Muscle of leg (tissue), 11 donors: ENCODE data around the gene TFAM. TPM values are rescaled to one million over a fixed set of nuclear protein-coding genes. Genes with fewer than 3 reads are reported as not detected.

Experiments used
- DNase-seq: peaks from one replicate; pipeline ENCODE4 v3.0.0; 2013
- H3K27ac ChIP-seq: one replicate; pipeline ENCODE4 v1.5.1; 2013; ENCODE audit warnings: mild to moderate bottlenecking, low read length, control low read depth
- H3K27me3 ChIP-seq: one replicate; pipeline ENCODE4 v1.6.1; 2013; ENCODE audit warnings: low read length; ENCODE audit not compliant: control insufficient read depth, insufficient read depth
- H3K36me3 ChIP-seq: one replicate; pipeline ENCODE4 v1.6.1; 2013; ENCODE audit warnings: low read length; ENCODE audit not compliant: control insufficient read depth, insufficient read depth
- H3K4me1 ChIP-seq: one replicate; pipeline ENCODE4 v1.6.1; 2013; ENCODE audit warnings: low read length; ENCODE audit not compliant: control insufficient read depth, insufficient read depth
- H3K4me3 ChIP-seq: one replicate; pipeline ENCODE4 v1.5.1; 2013; ENCODE audit warnings: low read length, control low read depth
- H3K9me3 ChIP-seq: replicated peaks from 2 replicates; pipeline ENCODE4 v1.6.1; 2013; ENCODE audit warnings: low read depth, low read length; ENCODE audit not compliant: control insufficient read depth
- WGBS: methylation state at CpG from one replicate; pipeline ENCODE4 v1.1.5; 2013; ENCODE audit warnings: missing lambda C conversion rate; ENCODE audit not compliant: insufficient coverage; 5-methylcytosine and 5-hydroxymethylcytosine counted together
- polyA plus RNA-seq, 8 donors: library from polyadenylated mRNA; unstranded; fragments of 120-200 nt; gene quantifications; one replicate each; pipeline versions ENCODE4 v1.2.1 to v1.2.3, GENCODE V29; 2013; ENCODE audit warnings: inconsistent platforms in 1 of 8, low replicate concordance in 1 of 8; ENCODE audit not compliant: insufficient read length in 8 of 8, insufficient read depth in 1 of 8
- total RNA-seq: library from RNA; stranded (reverse); fragments of 120-200 nt; gene quantifications from one replicate; pipeline ENCODE4 v1.2.4, GENCODE V29; 2013

The TFAM gene
- total and polyA plus RNA-seq, 9 donors, result 24.9 to 37.6 (median 32.6) TPM

- Histone ChIP-seq H3K36me3 (peaks cover 12% of the 10 kb centered on the region), H3K4me3 (no peak overlapping the region), H3K9me3 (no peaks in the 10 kb centered on the region), H3K4me1 (no peaks in the 10 kb centered on the region), H3K27ac (no peak overlapping the region), H3K27me3 (no peaks in the 10 kb centered on the region)
- DNase-seq, result no peak
These were observed 9.3 kb downstream of the TFAM start for GRCh38 chr10:58394471-58394870.

- DNase-seq, result no peak
These were observed 10.8 kb downstream of the TFAM start for GRCh38 chr10:58396057-58396456.

GRCh38 chr10:58397830-58398229 lies 12.6 kb downstream of the TFAM start:
- H3K36me3 ChIP-seq, result peaks cover 10% of the 10 kb centered on the region
- WGBS, result no CpG with 5 or more reads among the region's 3 CpGs

More at GRCh38 chr10:58396057-58396456, 10.8 kb downstream of the TFAM start:
- Histone ChIP-seq H3K4me3 (no peak overlapping the region), H3K4me1 (no peaks in the 10 kb centered on the region), H3K9me3 (no peaks in the 10 kb centered on the region), H3K36me3 (peaks cover 10% of the 10 kb centered on the region), H3K27me3 (no peaks in the 10 kb centered on the region), H3K27ac (no peak overlapping the region)

GRCh38 chr10:58399410-58399809 lies 14.2 kb downstream of the TFAM start:
- peaks cover 7% of the 10 kb centered on the region for H3K36me3 ChIP-seq
- no peak for DNase-seq
- H3K27me3 ChIP-seq, result no peaks in the 10 kb centered on the region
- no peaks in the 10 kb centered on the region for H3K9me3 ChIP-seq
- no peak overlapping the region for H3K27ac ChIP-seq
- H3K4me3 ChIP-seq, result no peak overlapping the region
- H3K4me1 ChIP-seq, result no peaks in the 10 kb centered on the region
- WGBS, result no CpG with 5 or more reads among the region's 4 CpGs

More at GRCh38 chr10:58397830-58398229, 12.6 kb downstream of the TFAM start:
- no peak overlapping the region for H3K27ac ChIP-seq
- no peaks in the 10 kb centered on the region for H3K9me3 ChIP-seq
- DNase-seq, result no peak
- H3K27me3 ChIP-seq, result no peaks in the 10 kb centered on the region
- no peaks in the 10 kb centered on the region for H3K4me1 ChIP-seq
- no peak overlapping the region for H3K4me3 ChIP-seq

GRCh38 chr10:58400609-58401008 lies 15.4 kb downstream of the TFAM start:
- Histone ChIP-seq H3K27ac (no peak overlapping the region), H3K36me3 (peaks cover 4% of the 10 kb centered on the region)
- no CpG with 5 or more reads among the region's 1 CpG for WGBS

GRCh38 chr10:58404001-58404400 lies 18.8 kb downstream of the TFAM start:
- no peak for DNase-seq
- Histone ChIP-seq H3K27me3 (no peaks in the 10 kb centered on the region), H3K27ac (no peak overlapping the region), H3K36me3 (no peaks in the 10 kb centered on the region), H3K9me3 (no peaks in the 10 kb centered on the region), H3K4me3 (no peak overlapping the region), H3K4me1 (no peaks in the 10 kb centered on the region)
- no CpG with 5 or more reads among the region's 2 CpGs for WGBS

More at GRCh38 chr10:58400609-58401008, 15.4 kb downstream of the TFAM start:
- DNase-seq, result no peak
- H3K9me3 ChIP-seq, result no peaks in the 10 kb centered on the region
- H3K4me1 ChIP-seq, result no peaks in the 10 kb centered on the region
- H3K27me3 ChIP-seq, result no peaks in the 10 kb centered on the region
- no peak overlapping the region for H3K4me3 ChIP-seq

GRCh38 chr10:58409956-58410610 lies 24.9 kb downstream of the TFAM start:
- WGBS, result 80% methylated on average over 1 of the region's 4 CpGs
- DNase-seq, result no peak
- Histone ChIP-seq H3K4me3 (no peak overlapping the region), H3K9me3 (no peaks in the 10 kb centered on the region), H3K36me3 (no peaks in the 10 kb centered on the region), H3K27ac (no peak overlapping the region), H3K4me1 (peaks cover 5% of the 10 kb centered on the region), H3K27me3 (no peaks in the 10 kb centered on the region)

- Histone ChIP-seq H3K27me3 (no peaks in the 10 kb centered on the region), H3K4me3 (no peak overlapping the region), H3K4me1 (peaks cover 5% of the 10 kb centered on the region), H3K36me3 (no peaks in the 10 kb centered on the region), H3K9me3 (no peaks in the 10 kb centered on the region), H3K27ac (no peak overlapping the region)
- WGBS, result 23% methylated on average over 1 of the region's 2 CpGs
- no peak for DNase-seq
These were observed 27.3 kb downstream of the TFAM start for GRCh38 chr10:58412502-58412961.

GRCh38 chr10:58414270-58415041 lies 29.2 kb downstream of the TFAM start:
- Histone ChIP-seq H3K27ac (peak overlapping the region; percentile 65), H3K4me3 (no peak overlapping the region), H3K27me3 (no peaks in the 10 kb centered on the region), H3K4me1 (peaks cover 5% of the 10 kb centered on the region), H3K9me3 (no peaks in the 10 kb centered on the region), H3K36me3 (no peaks in the 10 kb centered on the region)
- peak; percentile 93 for DNase-seq
- WGBS, result 0% methylated on average over 1 of the region's 5 CpGs

- Histone ChIP-seq H3K9me3 (no peaks in the 10 kb centered on the region), H3K36me3 (no peaks in the 10 kb centered on the region), H3K27me3 (no peaks in the 10 kb centered on the region), H3K4me1 (peaks cover 5% of the 10 kb centered on the region), H3K4me3 (no peak overlapping the region), H3K27ac (no peak overlapping the region)
- no peak for DNase-seq
These were observed 30.5 kb downstream of the TFAM start for GRCh38 chr10:58415757-58416156.
